Uterus (tissue), 4 donors: ENCODE results near the gene PYGB. TPM values are rescaled to one million over a fixed set of nuclear protein-coding genes. Genes with fewer than 3 reads are reported as not detected.

ENCODE experiments used
- DNase-seq, 2 donors: peaks; one replicate each; pipeline ENCODE4 v3.0.0-alpha.2; 2019 to 2020
- H3K27ac ChIP-seq, 2 donors: fragments of 200-600 bp; sonication (generic); 1 replicate in 1 of 2; 2 replicates in 1 of 2; pipeline ENCODE4 v1.5.1; 2016 to 2018
- H3K27me3 ChIP-seq, 2 donors: fragments of 200-600 bp; sonication (generic); one replicate each; pipeline ENCODE4 v1.5.1; 2018 to 2019; ENCODE audit warnings: control low read depth in 1 of 2
- H3K36me3 ChIP-seq, 2 donors: fragments of 200-600 bp; sonication (generic); one replicate each; pipeline ENCODE4 v1.5.1; 2019; ENCODE audit warnings: control low read depth in 1 of 2
- H3K4me1 ChIP-seq, 2 donors: fragments of 200-600 bp; sonication (generic); one replicate each; pipeline ENCODE4 v1.5.1; 2018 to 2019; ENCODE audit warnings: control low read depth in 1 of 2
- H3K4me3 ChIP-seq, 2 donors: fragments of 200-600 bp; sonication (generic); 1 replicate in 1 of 2; 2 replicates in 1 of 2; pipeline ENCODE4 v1.5.1; 2018 to 2019; ENCODE audit warnings: mild to moderate bottlenecking in 1 of 2
- H3K9me3 ChIP-seq, 2 donors: fragments of 200-600 bp; sonication (generic); one replicate each; pipeline ENCODE4 v1.5.1; 2019; ENCODE audit warnings: control low read depth in 1 of 2
- POLR2A ChIP-seq, 2 donors: fragments of 450-650 bp; IDR thresholded peaks; one replicate each; pipeline ENCODE4 v1.6.1; 2016; ENCODE audit warnings: antibody characterized with exemption in 2 of 2, mild to moderate bottlenecking in 1 of 2, moderate library complexity in 1 of 2
- intact Hi-C: fragments of 100-400 bp; cut with DNase I; formaldehyde crosslinking; loops from one replicate; pipeline ENCODE4 v1.15.1; 2023; ENCODE audit warnings: low total_unique reads
- total RNA-seq, 4 donors: library from RNA; depleted of rRNA in 3 of 4; stranded (reverse); fragments of >200 nt in 3 of 4; gene quantifications; one replicate each; pipeline versions ENCODE4 v1.1.0 to v1.2.4, GENCODE V29; 2014 to 2023
- TF ChIP-seq, protein P1 (sequence below), 4 experiments: fragments of 200-600 bp in 2 of 4; fragments of 450-650 bp in 2 of 4; sonication (generic) in 2 of 4; IDR thresholded peaks; one replicate each; pipeline ENCODE4 v1.5.1; 2016 to 2019; ENCODE audit warnings: antibody characterized with exemption in 4 of 4, mild to moderate bottlenecking in 2 of 4, moderate library complexity in 1 of 4
- donor health status: DM: yes; HTN: yes; CAD: no.

Gene PYGB
- total RNA-seq, 4 donors from 2014 or later = 26.2 to 87.9 (median 49.8) TPM

DNA sequence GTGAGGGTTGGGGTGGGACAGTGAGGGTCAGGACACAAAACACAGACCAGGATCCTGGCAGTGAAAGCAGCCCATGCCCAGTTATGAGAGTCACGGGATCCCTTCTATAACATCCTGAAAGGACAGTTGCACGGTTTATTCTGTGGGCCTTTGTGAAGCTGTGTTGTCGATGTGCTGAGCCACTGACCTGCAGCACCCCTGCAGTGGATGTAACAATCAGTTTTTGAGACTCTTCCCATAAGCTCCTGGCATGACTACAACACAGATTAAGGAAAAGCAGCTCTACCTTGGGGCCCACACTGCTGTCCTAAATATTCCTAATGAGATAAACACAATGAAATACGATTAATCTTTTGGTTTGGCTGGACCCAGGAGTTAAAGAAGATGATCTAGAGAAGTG, 3.7 kb downstream of the PYGB start:
- Histone ChIP-seq H3K27ac (no peak overlapping the region), H3K4me3 (no peak overlapping the region), H3K9me3 (no peaks in the 10 kb centered on the region), H3K36me3 (no peaks in the 10 kb centered on the region), H3K4me1 (peaks cover 0 to 18% of the 10 kb centered on the region in 2 donors), H3K27me3 (no peaks in the 10 kb centered on the region)
- no peak for DNase-seq
- no peak for TF ChIP-seq POLR2A (IDR thresholded peaks at IDR 0.05)
- TF ChIP-seq, protein P1, sequence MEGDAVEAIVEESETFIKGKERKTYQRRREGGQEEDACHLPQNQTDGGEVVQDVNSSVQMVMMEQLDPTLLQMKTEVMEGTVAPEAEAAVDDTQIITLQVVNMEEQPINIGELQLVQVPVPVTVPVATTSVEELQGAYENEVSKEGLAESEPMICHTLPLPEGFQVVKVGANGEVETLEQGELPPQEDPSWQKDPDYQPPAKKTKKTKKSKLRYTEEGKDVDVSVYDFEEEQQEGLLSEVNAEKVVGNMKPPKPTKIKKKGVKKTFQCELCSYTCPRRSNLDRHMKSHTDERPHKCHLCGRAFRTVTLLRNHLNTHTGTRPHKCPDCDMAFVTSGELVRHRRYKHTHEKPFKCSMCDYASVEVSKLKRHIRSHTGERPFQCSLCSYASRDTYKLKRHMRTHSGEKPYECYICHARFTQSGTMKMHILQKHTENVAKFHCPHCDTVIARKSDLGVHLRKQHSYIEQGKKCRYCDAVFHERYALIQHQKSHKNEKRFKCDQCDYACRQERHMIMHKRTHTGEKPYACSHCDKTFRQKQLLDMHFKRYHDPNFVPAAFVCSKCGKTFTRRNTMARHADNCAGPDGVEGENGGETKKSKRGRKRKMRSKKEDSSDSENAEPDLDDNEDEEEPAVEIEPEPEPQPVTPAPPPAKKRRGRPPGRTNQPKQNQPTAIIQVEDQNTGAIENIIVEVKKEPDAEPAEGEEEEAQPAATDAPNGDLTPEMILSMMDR (IDR thresholded peaks at IDR 0.05) = no peak
- intact Hi-C loops = no loop called here

DNA sequence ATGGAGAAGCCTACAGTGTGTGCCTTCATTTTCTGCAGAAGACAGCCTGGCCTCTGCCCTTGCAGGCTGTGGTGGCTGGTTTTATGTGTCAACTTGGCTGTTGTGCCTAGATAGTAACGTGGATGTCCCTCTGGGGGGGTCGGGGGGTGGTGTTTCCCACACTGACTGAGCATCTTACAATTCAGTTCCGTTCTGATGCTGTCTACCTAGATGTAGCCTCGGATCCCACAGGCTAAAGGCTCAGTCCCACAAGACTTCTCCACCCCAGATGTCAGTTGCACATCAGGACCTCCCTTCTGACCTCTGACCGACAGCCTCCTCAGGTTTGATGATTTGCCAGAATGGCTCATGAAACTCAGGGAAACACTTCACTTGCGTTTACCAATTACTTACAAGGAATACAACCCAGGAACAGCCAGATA, 4.4 kb downstream of the PYGB start:
- Histone ChIP-seq H3K9me3 (no peaks in the 10 kb centered on the region), H3K36me3 (no peaks in the 10 kb centered on the region), H3K27ac (no peak overlapping the region), H3K27me3 (no peaks in the 10 kb centered on the region), H3K4me3 (no peak overlapping the region), H3K4me1 (peaks cover 0 to 13% of the 10 kb centered on the region in 2 donors)
- no peak for DNase-seq
- TF ChIP-seq POLR2A (IDR thresholded peaks at IDR 0.05) = no peak
- TF ChIP-seq, protein P1 (IDR thresholded peaks at IDR 0.05) = no peak
- intact Hi-C loops = no loop called here

DNA sequence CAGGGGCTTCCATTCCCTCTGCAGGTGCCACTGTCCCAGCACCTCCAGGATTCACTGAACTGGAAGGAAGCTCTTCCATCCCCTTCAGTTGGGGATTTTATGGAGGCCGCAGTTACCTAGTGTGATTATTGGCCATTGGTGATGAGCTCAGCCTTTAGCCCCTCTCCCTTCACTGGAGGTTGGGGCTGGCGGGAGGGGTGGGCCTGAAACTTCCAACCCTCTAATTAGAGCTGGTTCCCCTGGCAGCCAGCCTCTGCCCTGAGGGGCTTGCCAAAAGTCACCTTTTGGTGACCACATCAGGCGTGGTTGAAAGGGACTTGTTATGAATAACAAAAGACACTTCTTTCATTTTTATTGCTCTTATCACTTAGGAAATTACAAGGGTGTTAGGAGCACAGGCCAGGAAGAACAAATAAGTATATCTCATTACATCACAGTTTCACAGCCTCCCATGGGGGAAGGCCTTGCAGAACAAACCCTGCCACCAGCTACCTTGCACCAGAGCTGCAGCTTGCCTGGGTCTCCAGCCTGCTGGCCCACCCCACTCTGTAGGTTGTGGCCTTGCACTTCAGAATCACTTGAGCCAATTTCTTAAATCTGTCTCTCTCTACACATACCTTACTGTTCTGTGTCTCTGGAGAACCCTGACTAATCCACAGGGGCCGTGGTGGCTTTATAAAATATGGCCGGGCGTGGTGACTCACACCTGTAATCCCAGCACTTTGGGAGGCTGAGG, 5.0 kb downstream of the PYGB start:
- Histone ChIP-seq H3K27ac (no peak overlapping the region), H3K4me1 (peaks cover 0 to 11% of the 10 kb centered on the region in 2 donors), H3K4me3 (no peak overlapping the region), H3K9me3 (no peaks in the 10 kb centered on the region), H3K27me3 (no peaks in the 10 kb centered on the region), H3K36me3 (no peaks in the 10 kb centered on the region)
- DNase-seq = no peak
- TF ChIP-seq POLR2A (IDR thresholded peaks at IDR 0.05) = no peak
- TF ChIP-seq, protein P1 (IDR thresholded peaks at IDR 0.05) = no peak
- intact Hi-C loops = no loop called here

DNA sequence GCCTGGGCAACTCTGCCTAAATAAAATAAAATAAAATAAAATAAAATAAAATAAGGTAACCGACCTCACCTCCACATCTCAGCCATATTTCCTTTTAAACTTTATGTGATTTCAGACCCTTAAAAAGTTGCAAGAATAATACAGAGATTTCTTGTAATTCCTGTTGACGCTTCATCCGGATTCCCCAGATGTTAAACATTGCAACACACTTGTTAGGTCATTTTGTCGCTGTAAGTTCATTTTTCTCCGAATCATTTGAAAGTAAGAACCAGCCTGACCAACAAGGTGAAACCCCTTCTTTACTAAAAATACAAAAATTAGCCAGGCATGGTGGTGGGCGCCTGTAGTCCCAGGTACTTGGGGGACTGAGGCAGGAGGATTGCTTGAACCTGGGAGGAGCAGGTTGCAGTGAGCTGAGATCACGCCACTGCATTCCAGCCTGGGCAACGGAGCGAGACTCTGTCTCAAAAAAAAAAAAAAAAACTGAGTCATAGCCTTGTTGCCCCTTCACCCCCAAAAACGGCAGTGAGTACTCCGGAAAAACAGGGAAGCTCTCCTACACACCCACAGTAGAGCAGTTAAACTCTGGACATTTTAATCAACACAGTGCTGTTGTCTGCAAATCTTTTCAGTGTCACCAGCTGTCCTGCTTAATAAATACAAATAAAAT, 5.9 kb downstream of the PYGB start:
- H3K27me3 ChIP-seq = no peaks in the 10 kb centered on the region
- H3K36me3 ChIP-seq = no peaks in the 10 kb centered on the region
- DNase-seq = no peak
- no peak overlapping the region for H3K27ac ChIP-seq
- TF ChIP-seq POLR2A (IDR thresholded peaks at IDR 0.05) = no peak
- TF ChIP-seq, protein P1 (IDR thresholded peaks at IDR 0.05) = no peak
- peaks cover 0 to 11% of the 10 kb centered on the region in 2 donors for H3K4me1 ChIP-seq
- no peaks in the 10 kb centered on the region for H3K9me3 ChIP-seq
- intact Hi-C loops = no loop called here
- H3K4me3 ChIP-seq = no peak overlapping the region

DNA sequence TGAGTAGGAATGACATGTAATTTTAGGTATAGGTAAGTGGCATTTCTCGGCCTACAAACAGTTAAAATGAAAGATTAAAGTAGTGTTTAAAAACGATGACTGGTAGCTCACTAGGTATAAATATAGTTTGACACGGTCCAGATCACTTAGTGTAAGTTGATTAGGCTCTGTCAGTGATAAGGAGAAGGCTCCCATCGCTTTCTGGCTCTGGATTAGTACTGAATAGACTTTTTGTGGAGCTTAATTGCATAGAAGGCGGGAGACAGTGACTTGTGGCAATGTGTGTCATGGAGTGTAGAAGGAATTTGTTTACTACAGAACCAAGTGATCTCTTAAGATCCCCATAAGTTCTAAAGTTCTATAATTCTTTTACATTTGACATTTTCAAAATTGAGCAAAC, 6.7 kb downstream of the PYGB start:
- TF ChIP-seq POLR2A (IDR thresholded peaks at IDR 0.05) = no peak
- TF ChIP-seq, protein P1 (IDR thresholded peaks at IDR 0.05) = no peak
- H3K27ac ChIP-seq = no peak overlapping the region
- peaks cover 0 to 11% of the 10 kb centered on the region in 2 donors for H3K4me1 ChIP-seq

More for the DNA sequence above, 6.7 kb downstream of the PYGB start:
- no peaks in the 10 kb centered on the region for H3K27me3 ChIP-seq
- no peak overlapping the region for H3K4me3 ChIP-seq
- no peaks in the 10 kb centered on the region for H3K36me3 ChIP-seq
- DNase-seq = no peak
- intact Hi-C loops = no loop called here
- no peaks in the 10 kb centered on the region for H3K9me3 ChIP-seq
